Hematopoietic multipotent progenitor cell treated with erythropoietin and hydrocortisone succinate and interleukin-3 and kit ligand, for 6 days (in vitro differentiated cells): ENCODE measurements around the gene PRRG2.
A peak's percentile ranks its signal among the peaks of the same experiment; 100 is the strongest.

Experiments
- DNase-seq: peaks from one replicate; pipeline ENCODE4 v3.0.0-alpha.2; 2015

Gene PRRG2

GRCh38 chr19:49590071-49590970 is 9.2 kb downstream of the PRRG2 start:
- DNase-seq = peak; percentile 100

- peak; percentile 87 for DNase-seq
Measured at GRCh38 chr19:49590971-49591730, 10.0 kb downstream of the PRRG2 start, which contains the start of gene PRR12. Gene PRR12 (plus strand): TSS chr19:49591182. CDS start chr19:49591655, 473 bp downstream.

GRCh38 chr19:49591731-49592485 is 10.8 kb downstream of the PRRG2 start:
- peak; percentile 65 for DNase-seq

GRCh38 chr19:49592486-49593232 is 11.5 kb downstream of the PRRG2 start:
- peak; percentile 58 for DNase-seq

- DNase-seq = peak; percentile 98
Measured at GRCh38 chr19:49593233-49594113, 12.4 kb downstream of the PRRG2 start.

- no peak for DNase-seq
Measured at GRCh38 chr19:49594157-49594992, 13.3 kb downstream of the PRRG2 start.

- no peak for DNase-seq
Measured at GRCh38 chr19:49594993-49595818, 14.1 kb downstream of the PRRG2 start.

GRCh38 chr19:49595819-49596404 is 14.8 kb downstream of the PRRG2 start:
- no peak for DNase-seq

- DNase-seq = no peak
Measured at GRCh38 chr19:49596407-49596806, 15.3 kb downstream of the PRRG2 start.

- no peak for DNase-seq
Measured at GRCh38 chr19:49596954-49597702, 16.0 kb downstream of the PRRG2 start.

GRCh38 chr19:49597703-49597974 is 16.5 kb downstream of the PRRG2 start:
- DNase-seq = no peak

GRCh38 chr19:49599378-49600295 is 18.5 kb downstream of the PRRG2 start:
- no peak for DNase-seq

- DNase-seq = no peak
Measured at GRCh38 chr19:49601482-49602038, 20.4 kb downstream of the PRRG2 start.

- DNase-seq = no peak
Measured at GRCh38 chr19:49602806-49603205, 21.7 kb downstream of the PRRG2 start.

GRCh38 chr19:49605605-49606004 is 24.5 kb downstream of the PRRG2 start:
- DNase-seq = no peak

- DNase-seq = no peak
Measured at GRCh38 chr19:49609499-49610092, 28.5 kb downstream of the PRRG2 start.

- no peak for DNase-seq
Measured at GRCh38 chr19:49613374-49613773, 32.3 kb downstream of the PRRG2 start.
